HCT116 (cell line): ENCODE results near the gene SAMD1.

Experiments
- CBX3 ChIP-seq: IDR thresholded peaks from 2 replicates; pipeline ENCODE4 v1.6.1; 2012; ENCODE audit warnings: low read depth
- CTCF ChIP-seq, 3 experiments: fragments of 200-600 bp in 1 of 3; sonication (generic) in 1 of 3; IDR thresholded peaks in 2 of 3; conservative IDR thresholded peaks in 1 of 3; 2 replicates each; pipeline ENCODE4 v1.5.1; 2012 to 2017; ENCODE audit warnings: low read depth in 2 of 3, low read length in 2 of 3, antibody characterized with exemption in 1 of 3, borderline replicate concordance in 1 of 3, control low read depth in 1 of 3, mild to moderate bottlenecking in 1 of 3, mixed read lengths in 1 of 3, mixed run types in 1 of 3, moderate library complexity in 1 of 3; ENCODE audit not compliant: insufficient read depth in 1 of 3
- EGR1 ChIP-seq: IDR thresholded peaks from 2 replicates; pipeline ENCODE4 v1.6.1; 2012; ENCODE audit warnings: low read depth
- EZH2phosphoT487 ChIP-seq: fragments of 200-600 bp; IDR thresholded peaks from 2 replicates; pipeline ENCODE4 v1.6.1; 2018; ENCODE audit warnings: antibody characterized with exemption, borderline replicate concordance
- POLR2A ChIP-seq: IDR thresholded peaks from 2 replicates; pipeline ENCODE4 v1.7.0; 2011; ENCODE audit warnings: borderline replicate concordance; ENCODE audit not compliant: insufficient read depth, insufficient read length; ENCODE audit errors: extremely low read depth
- POLR2AphosphoS5 ChIP-seq: IDR thresholded peaks from 2 replicates; pipeline ENCODE4 v1.6.1; 2011; ENCODE audit warnings: mild to moderate bottlenecking, low read depth, low read length, moderate library complexity
- YY1 ChIP-seq: IDR thresholded peaks from 2 replicates; pipeline ENCODE4 v1.6.1; 2011; ENCODE audit warnings: low read length, low read depth, moderate library complexity, mild to moderate bottlenecking; ENCODE audit not compliant: insufficient replicate concordance; ENCODE audit errors: extremely low read depth
- ZBTB33 ChIP-seq: IDR thresholded peaks from 2 replicates; pipeline ENCODE4 v1.6.1; 2011; ENCODE audit warnings: mild to moderate bottlenecking, low read length, moderate library complexity; ENCODE audit not compliant: insufficient replicate concordance; ENCODE audit errors: extremely low read depth
- ZFX ChIP-seq: fragments of 450-650 bp; IDR thresholded peaks from 2 replicates; pipeline ENCODE4 v1.6.1; 2017

- no peak for TF ChIP-seq CTCF (IDR thresholded peaks at IDR 0.05 in 2 of 3, conservative IDR thresholded peaks at IDR 0.05 in 1 of 3; ENCODE audit: borderline replicate concordance in 1 of 3, insufficient read depth in 1 of 3, low read depth in 2 of 3, low read length in 2 of 3)
- TF ChIP-seq ZFX, result no peak
- TF ChIP-seq CBX3, result no peak
- no peak for TF ChIP-seq POLR2AphosphoS5
- no peak for TF ChIP-seq POLR2A
- TF ChIP-seq YY1, result no peak
- TF ChIP-seq EZH2phosphoT487, result no peak
- no peak for TF ChIP-seq EGR1
- TF ChIP-seq ZBTB33, result no peak
These were observed 37.5 kb upstream of the SAMD1 start for GRCh38 chr19:14127929-14128509.
